IMR-90 (cell line): ENCODE data around the gene TSSK3. TPM values are rescaled to one million over a fixed set of nuclear protein-coding genes. Genes with fewer than 3 reads are reported as not detected.

ENCODE experiments used
- ATAC-seq: fragments of 200-7000 bp; cut with Tn5 transposase; 2 replicates; pipeline ENCODE4 v1.9.1; 2020; ENCODE audit warnings: low read depth, mild to moderate bottlenecking, moderate library complexity
- BruUV-seq: library from RNA; stranded (reverse); fragments of 400-500 nt; replicated peaks from 2 replicates; lab custom pipeline; 2021; lab: Mats Ljungman, UMichigan
- CTCF ChIA-PET: fragments of 300-600 bp; formaldehyde crosslinking; extraction: SDS; loops from one replicate; lab custom pipeline; 2021; ENCODE audit warnings: antibody characterized with exemption; lab: Yijun Ruan, JAX
- POLR2A ChIA-PET: fragments of 300-600 bp; sonication (Branson Sonifier 250); formaldehyde crosslinking; loops from one replicate; lab custom pipeline; 2022; ENCODE audit warnings: antibody characterized with exemption; ENCODE audit not compliant: unreplicated experiment; lab: Charles Lee
- DNase-seq: peaks from one replicate; pipeline ENCODE4 v3.0.0; 2013
- H2AFZ ChIP-seq: replicated peaks from 2 replicates; pipeline ENCODE3; 2013; ENCODE audit warnings: low read length, mild to moderate bottlenecking; ENCODE audit not compliant: poor library complexity
- H2AK5ac ChIP-seq: 2 replicates; pipeline ENCODE4 v1.6.1; 2013; ENCODE audit warnings: low read depth, low read length, inconsistent platforms
- H2AK9ac ChIP-seq: replicated peaks from 2 replicates; pipeline ENCODE3; 2013; ENCODE audit warnings: mild to moderate bottlenecking, low read depth, low read length, moderate library complexity; ENCODE audit not compliant: poor library complexity
- H2BK120ac ChIP-seq: 2 replicates; pipeline ENCODE4 v1.6.1; 2013; ENCODE audit warnings: low read depth, low read length, inconsistent platforms
- H2BK15ac ChIP-seq: 3 replicates; pipeline ENCODE4 v1.6.1; 2013; ENCODE audit warnings: low read depth, low read length, inconsistent platforms
- H2BK20ac ChIP-seq: 2 replicates; pipeline ENCODE4 v1.6.1; 2013; ENCODE audit warnings: low read depth, mild to moderate bottlenecking, inconsistent platforms, low read length, moderate library complexity
- H2BK5ac ChIP-seq: 2 replicates; pipeline ENCODE4 v1.6.1; 2013; ENCODE audit warnings: mild to moderate bottlenecking, low read depth, low read length, inconsistent platforms; ENCODE audit not compliant: poor library complexity, severe bottlenecking
- H3K14ac ChIP-seq: replicated peaks from 2 replicates; pipeline ENCODE4 v1.6.1; 2013; ENCODE audit warnings: low read depth, low read length, inconsistent platforms
- H3K18ac ChIP-seq: 2 replicates; pipeline ENCODE4 v1.6.1; 2013; ENCODE audit warnings: low read depth, low read length, control low read depth
- H3K23ac ChIP-seq: 2 replicates; pipeline ENCODE4 v1.6.1; 2013; ENCODE audit warnings: low read depth, low read length, inconsistent platforms
- H3K27ac ChIP-seq: 2 replicates; pipeline ENCODE4 v1.5.1; 2013; ENCODE audit warnings: mild to moderate bottlenecking, control low read depth, low read length; ENCODE audit not compliant: insufficient read depth
- H3K27me3 ChIP-seq: 2 replicates; pipeline ENCODE4 v1.6.1; 2013; ENCODE audit warnings: low read length; ENCODE audit not compliant: control insufficient read depth, insufficient read depth
- H3K36me3 ChIP-seq: 2 replicates; pipeline ENCODE4 v1.6.1; 2013; ENCODE audit warnings: low read length, mixed read lengths; ENCODE audit not compliant: control insufficient read depth, insufficient read depth
- H3K4ac ChIP-seq: 2 replicates; pipeline ENCODE4 v1.6.1; 2013; ENCODE audit warnings: low read depth, low read length, inconsistent platforms
- H3K4me1 ChIP-seq: 2 replicates; pipeline ENCODE4 v1.6.1; 2013; ENCODE audit warnings: low read length, mixed read lengths; ENCODE audit not compliant: control insufficient read depth, insufficient read depth
- H3K4me2 ChIP-seq: 2 replicates; pipeline ENCODE4 v1.6.1; 2013; ENCODE audit warnings: low read depth, mild to moderate bottlenecking, control low read depth, low read length, moderate library complexity
- H3K4me3 ChIP-seq: 2 replicates; pipeline ENCODE4 v1.5.1; 2013; ENCODE audit warnings: low read depth, mild to moderate bottlenecking, control low read depth, low read length, moderate library complexity; ENCODE audit not compliant: insufficient read depth
- H3K56ac ChIP-seq: 2 replicates; pipeline ENCODE4 v1.6.1; 2013; ENCODE audit warnings: low read length, inconsistent platforms; ENCODE audit not compliant: insufficient read depth; ENCODE audit errors: extremely low read depth
- H3K79me1 ChIP-seq, 2 experiments: 2 replicates each; pipeline ENCODE4 v1.6.1; 2013; ENCODE audit warnings: low read length in 2 of 2, inconsistent platforms in 1 of 2, low read depth in 1 of 2
- H3K9ac ChIP-seq: 2 replicates; pipeline ENCODE4 v1.6.1; 2013; ENCODE audit warnings: low read depth, low read length, control low read depth
- H3K9me1 ChIP-seq: 2 replicates; pipeline ENCODE4 v1.6.1; 2013; ENCODE audit warnings: low read length, inconsistent platforms; ENCODE audit not compliant: insufficient read depth
- H3K9me3 ChIP-seq: 2 replicates; pipeline ENCODE4 v1.6.1; 2013; ENCODE audit warnings: low read length; ENCODE audit not compliant: control insufficient read depth, insufficient read depth
- H4K20me1 ChIP-seq: 2 replicates; pipeline ENCODE4 v1.6.1; 2013; ENCODE audit warnings: low read length, inconsistent platforms; ENCODE audit not compliant: insufficient read depth
- H4K5ac ChIP-seq: 2 replicates; pipeline ENCODE4 v1.6.1; 2013; ENCODE audit warnings: mild to moderate bottlenecking, low read depth, low read length, control low read depth
- H4K8ac ChIP-seq, 2 experiments: 2 replicates each; pipeline ENCODE4 v1.6.1; 2013; ENCODE audit warnings: low read depth in 2 of 2, low read length in 2 of 2, control low read depth in 1 of 2, inconsistent platforms in 1 of 2
- H4K91ac ChIP-seq: 2 replicates; pipeline ENCODE4 v1.6.1; 2013; ENCODE audit warnings: low read depth, low read length, inconsistent platforms; ENCODE audit not compliant: insufficient read depth
- CEBPB ChIP-seq: IDR thresholded peaks from 2 replicates; pipeline ENCODE4 v1.6.1; 2012; ENCODE audit warnings: low read depth, low read length, improper control_type of control experiment
- CHD1 ChIP-seq: IDR thresholded peaks from 2 replicates; pipeline ENCODE4 v1.6.1; 2012; ENCODE audit warnings: low read depth, low read length, improper control_type of control experiment
- FOS ChIP-seq: fragments of 150-350 bp; IDR thresholded peaks from 2 replicates; pipeline ENCODE4 v1.6.1; 2016; ENCODE audit warnings: low read depth, low read length
- MAFK ChIP-seq: IDR thresholded peaks from 2 replicates; pipeline ENCODE4 v1.6.1; 2012; ENCODE audit warnings: low read depth, low read length, improper control_type of control experiment
- MAZ ChIP-seq: IDR thresholded peaks from 2 replicates; pipeline ENCODE4 v1.6.1; 2012; ENCODE audit warnings: low read depth, mild to moderate bottlenecking, low read length, improper control_type of control experiment, moderate library complexity, borderline replicate concordance
- MXI1 ChIP-seq: IDR thresholded peaks from 2 replicates; pipeline ENCODE4 v1.6.1; 2012; ENCODE audit warnings: low read depth, mild to moderate bottlenecking, low read length, moderate library complexity, borderline replicate concordance
- NFE2L2 ChIP-seq: fragments of 150-350 bp; IDR thresholded peaks from 2 replicates; pipeline ENCODE4 v1.6.1; 2016; ENCODE audit warnings: low read depth, mild to moderate bottlenecking, low read length
- POLR2A ChIP-seq: IDR thresholded peaks from 2 replicates; pipeline ENCODE4 v1.6.1; 2012; ENCODE audit warnings: mild to moderate bottlenecking, low read depth, low read length
- RAD21 ChIP-seq: IDR thresholded peaks from 2 replicates; pipeline ENCODE4 v1.6.1; 2012; ENCODE audit warnings: low read length, improper control_type of control experiment
- RCOR1 ChIP-seq: IDR thresholded peaks from 2 replicates; pipeline ENCODE4 v1.6.1; 2012; ENCODE audit warnings: mild to moderate bottlenecking, low read length, improper control_type of control experiment; ENCODE audit not compliant: insufficient replicate concordance
- RFX5 ChIP-seq: IDR thresholded peaks from 2 replicates; pipeline ENCODE4 v1.8.0; 2012; ENCODE audit warnings: low read depth, mild to moderate bottlenecking, low read length, moderate library complexity
- SMC3 ChIP-seq: fragments of 150-350 bp; IDR thresholded peaks from 2 replicates; pipeline ENCODE4 v1.6.1; 2016; ENCODE audit warnings: low read depth, mild to moderate bottlenecking, antibody characterized with exemption, low read length, moderate library complexity
- WGBS, 2 experiments: methylation state at CpG; one replicate each; pipeline versions ENCODE4 v1.1.5 to v1.1.7; 2013; ENCODE audit warnings: missing lambda C conversion rate in 2 of 2; ENCODE audit not compliant: insufficient read length in 1 of 2; ENCODE audit errors: extremely low coverage in 2 of 2; 5-methylcytosine and 5-hydroxymethylcytosine counted together
- dilution Hi-C: fragments of 300-500 bp; cut with HindIII; formaldehyde crosslinking; loops from one replicate; pipeline ENCODE4 v1.14.3; 2018; ENCODE audit warnings: low sequenced_read_pairs; ENCODE audit not compliant: unreplicated experiment
- in situ Hi-C: fragments of 300-500 bp; cut with MboI; formaldehyde crosslinking; loops from 3 replicates; pipeline ENCODE4 v1.14.3; 2019; ENCODE audit warnings: low sequenced_read_pairs, inconsistent platforms, mixed read lengths
- intact Hi-C: fragments of 100-400 bp; cut with micrococcal nuclease; formaldehyde crosslinking; loops from 2 replicates; pipeline ENCODE4 v1.10.0; 2022
- polyA plus RNA-seq, 3 experiments: library from polyadenylated mRNA; depleted of rRNA; stranded (reverse); fragments of >200 nt; gene quantifications; 2 replicates each; pipeline ENCODE4 v1.2.3, GENCODE V29; 2012; ENCODE audit warnings: low replicate concordance in 1 of 3
- total RNA-seq: library from RNA; depleted of rRNA; stranded (reverse); fragments of >200 nt; gene quantifications from 2 replicates; pipeline ENCODE4 v1.2.3, GENCODE V29; 2012
- TF ChIP-seq, protein P1 (sequence below): conservative IDR thresholded peaks from 2 replicates; pipeline ENCODE4 v1.5.1; 2012; ENCODE audit warnings: mild to moderate bottlenecking, low read depth, low read length, improper control_type of control experiment
- TF ChIP-seq, protein P2 (sequence below): fragments of 150-350 bp; IDR thresholded peaks from 2 replicates; pipeline ENCODE4 v1.6.1; 2016; ENCODE audit warnings: low read depth, mild to moderate bottlenecking, low read length, moderate library complexity, borderline replicate concordance
- TF ChIP-seq, protein P3 (sequence below): fragments of 150-350 bp; IDR thresholded peaks from 2 replicates; pipeline ENCODE4 v1.6.1; 2017; ENCODE audit warnings: mild to moderate bottlenecking, antibody characterized with exemption, low read length, low read depth

The TSSK3 gene
- total and polyA plus RNA-seq, 2 of the 4 experiments (the other 2 are of a cell fraction) = 0.96 TPM; not detected in 1

DNA sequence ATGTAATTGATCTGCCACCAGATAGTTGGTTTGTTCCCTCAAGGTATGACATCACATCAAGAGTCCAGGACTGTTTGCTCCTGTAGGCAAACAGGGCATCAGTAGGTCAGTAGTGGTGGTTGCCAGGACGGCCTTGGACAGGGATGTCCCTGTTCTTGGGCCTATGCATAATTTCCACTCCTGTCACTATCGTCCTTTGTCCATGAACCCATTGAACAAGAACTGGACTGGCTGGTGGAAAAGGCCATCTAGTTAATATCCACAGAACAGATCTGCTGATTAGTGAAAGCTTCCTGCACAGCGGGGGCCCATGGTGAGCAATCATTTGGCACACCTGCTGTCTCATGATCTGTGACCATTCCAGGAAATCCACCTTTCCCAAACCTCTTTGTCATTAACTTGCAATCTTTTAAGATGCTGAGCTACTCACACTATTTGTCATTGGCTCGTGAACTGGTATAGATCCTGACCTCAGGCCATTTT lies 44.3 kb downstream of the TSSK3 start:
- Histone ChIP-seq H3K9ac (no peak overlapping the region), H3K27me3 (peaks cover 3% of the 10 kb centered on the region; the same call in 1 of the 2 replicates), H3K79me1 (no peaks in the 10 kb centered on the region), H2AFZ (no peak overlapping the region), H4K91ac (no peak overlapping the region), H3K36me3 (no peaks in the 10 kb centered on the region), H3K9me1 (no peaks in the 10 kb centered on the region), H3K27ac (no peak overlapping the region), H2AK9ac (no peak overlapping the region), H4K20me1 (no peaks in the 10 kb centered on the region), H4K5ac (no peak overlapping the region), H3K4ac (no peak overlapping the region), H3K4me1 (no peaks in the 10 kb centered on the region), H3K23ac (no peak overlapping the region), H3K4me2 (no peak overlapping the region), H4K8ac (no peak overlapping the region), H3K18ac (no peak overlapping the region), H3K14ac (no peak overlapping the region), H3K9me3 (no peaks in the 10 kb centered on the region), H2BK20ac (no peak overlapping the region), H2BK5ac (no peak overlapping the region), H2BK120ac (no peak overlapping the region), H3K4me3 (no peak overlapping the region), H2AK5ac (no peak overlapping the region), H3K56ac (no peak overlapping the region), H2BK15ac (no peak overlapping the region)
- TF ChIP-seq, protein P1, sequence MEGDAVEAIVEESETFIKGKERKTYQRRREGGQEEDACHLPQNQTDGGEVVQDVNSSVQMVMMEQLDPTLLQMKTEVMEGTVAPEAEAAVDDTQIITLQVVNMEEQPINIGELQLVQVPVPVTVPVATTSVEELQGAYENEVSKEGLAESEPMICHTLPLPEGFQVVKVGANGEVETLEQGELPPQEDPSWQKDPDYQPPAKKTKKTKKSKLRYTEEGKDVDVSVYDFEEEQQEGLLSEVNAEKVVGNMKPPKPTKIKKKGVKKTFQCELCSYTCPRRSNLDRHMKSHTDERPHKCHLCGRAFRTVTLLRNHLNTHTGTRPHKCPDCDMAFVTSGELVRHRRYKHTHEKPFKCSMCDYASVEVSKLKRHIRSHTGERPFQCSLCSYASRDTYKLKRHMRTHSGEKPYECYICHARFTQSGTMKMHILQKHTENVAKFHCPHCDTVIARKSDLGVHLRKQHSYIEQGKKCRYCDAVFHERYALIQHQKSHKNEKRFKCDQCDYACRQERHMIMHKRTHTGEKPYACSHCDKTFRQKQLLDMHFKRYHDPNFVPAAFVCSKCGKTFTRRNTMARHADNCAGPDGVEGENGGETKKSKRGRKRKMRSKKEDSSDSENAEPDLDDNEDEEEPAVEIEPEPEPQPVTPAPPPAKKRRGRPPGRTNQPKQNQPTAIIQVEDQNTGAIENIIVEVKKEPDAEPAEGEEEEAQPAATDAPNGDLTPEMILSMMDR = no peak
- TF ChIP-seq MAFK (no peak), FOS (no peak), POLR2A (no peak), CHD1 (no peak), RCOR1 (no peak), SMC3 (no peak), RAD21 (no peak), MXI1 (no peak), RFX5 (no peak), MAZ (no peak), CEBPB (no peak), NFE2L2 (no peak)
- TF ChIP-seq, protein P2, sequence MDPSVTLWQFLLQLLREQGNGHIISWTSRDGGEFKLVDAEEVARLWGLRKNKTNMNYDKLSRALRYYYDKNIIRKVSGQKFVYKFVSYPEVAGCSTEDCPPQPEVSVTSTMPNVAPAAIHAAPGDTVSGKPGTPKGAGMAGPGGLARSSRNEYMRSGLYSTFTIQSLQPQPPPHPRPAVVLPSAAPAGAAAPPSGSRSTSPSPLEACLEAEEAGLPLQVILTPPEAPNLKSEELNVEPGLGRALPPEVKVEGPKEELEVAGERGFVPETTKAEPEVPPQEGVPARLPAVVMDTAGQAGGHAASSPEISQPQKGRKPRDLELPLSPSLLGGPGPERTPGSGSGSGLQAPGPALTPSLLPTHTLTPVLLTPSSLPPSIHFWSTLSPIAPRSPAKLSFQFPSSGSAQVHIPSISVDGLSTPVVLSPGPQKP = no peak
- TF ChIP-seq, protein P3, sequence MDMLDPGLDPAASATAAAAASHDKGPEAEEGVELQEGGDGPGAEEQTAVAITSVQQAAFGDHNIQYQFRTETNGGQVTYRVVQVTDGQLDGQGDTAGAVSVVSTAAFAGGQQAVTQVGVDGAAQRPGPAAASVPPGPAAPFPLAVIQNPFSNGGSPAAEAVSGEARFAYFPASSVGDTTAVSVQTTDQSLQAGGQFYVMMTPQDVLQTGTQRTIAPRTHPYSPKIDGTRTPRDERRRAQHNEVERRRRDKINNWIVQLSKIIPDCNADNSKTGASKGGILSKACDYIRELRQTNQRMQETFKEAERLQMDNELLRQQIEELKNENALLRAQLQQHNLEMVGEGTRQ = no peak
- WGBS, 2 experiments = 90% methylated on average over 2 of the region's 4 CpGs; no CpG with 5 or more reads in 1 of the 2 experiments
- dilution Hi-C loops = no loop called here
- POLR2A ChIA-PET = no interaction called here
- ATAC-seq (no peak), DNase-seq (no peak)
- CTCF ChIA-PET = interaction anchor here (0.6 to 0.8 kb wide), 2 partner anchors 31 to 201 kb away, joined by 6 to 7 read pairs; partner anchors contain the start of gene IQCC
- no TSS peak for BruUV-seq
- intact Hi-C loops = no loop called here
- in situ Hi-C loops = no loop called here
